HG02610 (cell line): ENCODE measurements around the gene PPP6R2.
"Not testable (repeated sequence)": the region's sequence is repeated elsewhere in the genome, so short reads cannot be mapped to it uniquely, and the experiment has no call there.

Source experiments
- ATAC-seq: cut with Tn5 transposase; IDR thresholded peaks from one replicate; pipeline ENCODE4 v1.9.1; 2021; ENCODE audit warnings: mild to moderate bottlenecking, moderate library complexity; ENCODE audit not compliant: unreplicated experiment

Gene PPP6R2

DNA sequence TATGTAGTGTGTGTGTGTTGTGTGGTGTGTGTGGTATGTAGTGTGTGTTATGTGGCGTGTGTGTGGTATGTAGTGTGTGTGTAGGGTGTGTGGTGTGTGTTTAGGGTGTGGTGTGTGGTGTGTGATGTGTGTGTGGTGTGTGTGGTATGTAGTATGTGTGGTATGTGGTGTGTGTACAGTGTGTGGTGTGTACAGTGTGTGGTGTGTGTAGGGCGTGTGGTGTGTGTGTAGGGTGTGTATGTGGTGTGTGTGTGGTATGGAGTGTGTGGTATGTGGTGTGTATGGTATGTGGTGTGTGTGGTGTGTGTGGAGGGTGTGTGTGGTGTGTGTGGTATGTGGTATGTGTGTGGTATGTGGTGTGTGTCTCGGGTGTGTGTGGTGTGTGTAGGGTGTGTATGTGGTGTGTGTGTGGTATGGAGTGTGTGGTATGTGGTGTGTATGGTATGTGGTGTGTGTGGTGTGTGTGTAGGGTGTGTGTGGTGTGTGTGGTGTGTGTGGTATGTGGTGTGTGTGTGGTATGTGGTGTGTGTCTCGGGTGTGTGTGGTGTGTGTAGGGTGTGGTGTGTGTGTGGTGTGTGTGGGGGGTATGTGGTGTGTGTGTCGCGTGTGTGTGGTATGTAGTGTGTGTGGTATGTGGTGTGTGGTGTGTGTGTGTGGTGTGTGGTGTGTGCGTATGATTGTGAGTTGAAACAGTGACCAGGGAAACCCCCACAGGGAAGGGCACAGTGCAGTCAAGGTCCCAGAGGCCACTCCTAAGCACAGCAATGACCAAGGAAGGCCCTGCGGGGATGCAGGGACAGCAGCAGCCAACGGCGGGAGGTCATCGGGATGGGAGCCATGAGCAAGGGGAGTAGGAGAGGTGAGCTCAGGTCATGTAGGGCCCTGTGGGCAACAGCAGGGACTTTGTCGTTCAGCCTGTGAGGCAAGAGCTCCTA, 2.9 kb upstream of the PPP6R2 start:
- no peak for ATAC-seq

DNA sequence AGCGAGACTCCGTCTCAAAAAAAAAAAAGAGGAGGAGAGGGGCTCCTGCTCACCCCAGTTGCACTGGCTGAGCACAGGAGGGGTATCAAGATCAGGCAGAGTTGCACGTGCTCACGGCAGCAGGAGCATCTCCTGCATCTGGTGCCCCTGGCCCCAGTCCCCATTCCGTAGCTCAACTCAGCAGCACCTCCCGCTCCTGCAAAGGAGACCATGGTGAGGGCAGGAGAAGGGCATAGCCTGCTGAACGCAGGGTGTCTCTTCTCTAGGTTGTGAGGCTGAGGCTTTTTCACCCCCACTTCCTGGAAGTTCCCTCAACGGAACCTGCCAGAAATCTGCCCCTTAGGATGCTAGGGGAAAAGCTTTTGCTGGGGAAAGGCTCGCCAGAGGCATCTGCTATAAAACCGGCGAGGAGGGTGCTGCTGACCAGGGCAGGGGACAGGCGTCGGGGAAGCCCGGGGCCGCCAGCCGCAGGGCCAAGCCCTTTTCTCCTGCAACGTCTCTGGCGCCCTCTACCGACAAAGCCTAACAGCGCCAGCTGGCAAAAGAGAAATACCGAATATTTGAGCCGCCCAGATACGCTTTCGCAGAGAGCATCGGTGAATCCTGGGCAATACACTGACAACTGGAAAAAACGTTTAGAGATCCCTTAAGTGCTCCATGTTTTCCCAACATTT, 1.0 kb upstream of the PPP6R2 start:
- ATAC-seq: peak; percentile 37

DNA sequence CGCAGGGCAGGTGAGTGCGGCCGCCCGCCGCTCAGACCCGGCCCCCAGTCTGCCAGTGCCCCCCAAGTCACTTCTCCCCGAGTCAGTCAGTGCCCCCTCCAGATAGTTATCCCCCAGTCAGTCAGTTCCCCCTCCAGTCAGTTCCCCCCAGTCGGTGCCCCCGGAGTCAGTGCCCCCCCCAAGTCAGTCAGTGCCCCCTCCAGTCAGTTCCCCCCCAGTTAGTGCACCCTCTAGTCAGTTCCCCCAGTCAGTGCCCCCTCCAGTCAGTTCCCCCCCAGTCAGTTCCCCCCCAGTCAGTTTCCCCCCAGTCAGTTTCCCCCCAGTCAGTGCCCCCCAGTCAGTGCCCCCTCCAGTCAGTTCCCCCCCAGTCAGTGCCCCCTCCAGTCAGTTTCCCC, 411 bp downstream of the PPP6R2 start:
- ATAC-seq: no peak

DNA sequence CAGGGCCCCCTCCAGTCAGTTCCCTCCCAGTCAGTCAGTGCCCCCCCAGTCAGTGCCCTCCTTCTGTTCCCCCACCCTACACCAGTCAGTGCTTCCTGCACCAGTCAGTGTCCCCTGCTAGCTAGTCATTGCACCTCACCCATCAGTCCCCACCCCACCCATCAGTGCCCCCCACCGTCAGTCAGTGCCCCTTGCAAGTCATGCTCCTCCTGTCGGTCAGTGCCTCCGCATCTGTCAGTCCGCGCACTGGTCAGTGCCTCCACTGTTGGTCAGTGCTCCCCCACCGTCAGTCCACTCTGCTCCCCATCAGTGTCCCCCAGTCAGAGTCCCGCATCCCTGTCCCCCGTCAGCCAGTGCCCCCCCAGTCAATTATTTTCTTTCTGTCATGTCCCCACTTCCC, 3.3 kb downstream of the PPP6R2 start:
- no peak for ATAC-seq

DNA sequence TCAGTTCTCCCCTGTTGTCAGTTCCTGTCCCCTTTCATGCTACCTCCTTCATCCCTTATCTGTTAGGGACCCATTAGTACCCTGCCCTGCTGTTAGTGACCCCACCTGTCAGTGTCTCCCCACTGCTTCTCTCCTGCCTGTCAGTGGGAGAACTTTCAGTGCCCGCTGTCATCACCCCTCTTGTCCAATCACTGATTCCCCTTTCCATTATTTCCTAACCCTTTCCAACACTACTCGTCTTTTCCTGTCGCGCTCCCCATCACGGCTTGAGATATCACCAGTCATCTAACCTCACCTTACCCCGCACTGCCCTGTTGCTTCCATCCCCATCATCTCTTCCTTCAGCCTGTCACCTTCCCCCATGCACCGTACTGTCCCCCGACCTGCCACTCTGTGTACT, 4.0 kb downstream of the PPP6R2 start:
- ATAC-seq: no peak

DNA sequence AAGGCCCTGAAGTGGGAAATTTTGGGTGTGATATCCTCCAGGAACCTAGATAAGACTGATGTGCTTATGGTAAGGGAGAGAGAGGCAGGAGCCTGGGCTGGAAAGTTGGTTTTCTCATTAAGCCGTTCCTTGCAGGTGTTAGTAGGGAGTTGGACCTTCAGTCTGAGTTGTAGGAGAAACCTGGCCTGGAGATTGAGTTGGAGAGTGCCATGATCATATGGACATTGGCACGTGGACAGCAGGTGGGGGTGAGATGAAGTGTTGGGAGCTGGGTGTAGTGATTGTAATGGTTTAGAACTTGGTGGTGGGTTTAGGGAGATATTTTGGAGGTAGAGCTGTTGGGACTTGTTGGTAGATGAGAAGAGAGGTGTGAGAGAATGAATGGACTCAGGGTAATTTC, 4.9 kb downstream of the PPP6R2 start:
- no peak for ATAC-seq

DNA sequence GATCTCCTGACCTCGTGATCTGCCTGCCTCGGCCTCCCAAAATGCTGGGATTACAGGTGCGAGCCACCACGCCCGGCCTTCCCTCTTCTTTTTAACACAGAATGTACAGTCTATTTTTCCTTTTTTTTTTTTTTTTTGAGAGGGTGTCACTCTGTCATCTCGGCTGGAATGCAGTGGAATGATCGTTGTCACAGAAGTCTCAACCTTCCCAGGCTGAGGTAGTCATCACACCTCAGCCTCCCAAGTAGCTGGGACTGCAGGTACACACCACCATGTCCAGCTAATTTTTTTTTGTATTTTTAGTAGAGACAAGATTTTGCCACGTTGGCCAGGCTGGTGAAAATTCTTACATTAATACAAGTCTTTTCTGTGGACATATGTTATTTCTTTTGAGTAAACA, 13.1 kb downstream of the PPP6R2 start:
- ATAC-seq: no peak

DNA sequence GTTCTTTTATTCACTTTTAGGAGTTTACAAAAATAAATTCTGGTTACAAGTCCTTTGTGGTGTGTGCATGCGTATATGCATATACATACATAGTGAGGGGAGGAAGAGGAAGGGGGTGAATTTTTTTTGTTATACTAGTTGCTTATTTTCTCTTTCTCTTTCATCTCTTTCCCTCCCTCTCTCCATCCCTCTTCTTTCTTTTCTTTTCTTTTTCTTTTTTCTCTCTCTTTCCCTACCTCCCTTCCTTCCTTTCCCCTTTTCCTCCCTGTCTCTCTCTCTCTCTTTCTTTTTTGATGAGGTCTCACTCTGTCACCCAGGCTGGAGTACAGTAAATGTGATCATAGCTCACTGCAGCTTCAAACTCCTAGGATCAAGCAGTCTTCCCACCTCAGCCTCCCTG, 14.1 kb downstream of the PPP6R2 start:
- ATAC-seq: no peak

DNA sequence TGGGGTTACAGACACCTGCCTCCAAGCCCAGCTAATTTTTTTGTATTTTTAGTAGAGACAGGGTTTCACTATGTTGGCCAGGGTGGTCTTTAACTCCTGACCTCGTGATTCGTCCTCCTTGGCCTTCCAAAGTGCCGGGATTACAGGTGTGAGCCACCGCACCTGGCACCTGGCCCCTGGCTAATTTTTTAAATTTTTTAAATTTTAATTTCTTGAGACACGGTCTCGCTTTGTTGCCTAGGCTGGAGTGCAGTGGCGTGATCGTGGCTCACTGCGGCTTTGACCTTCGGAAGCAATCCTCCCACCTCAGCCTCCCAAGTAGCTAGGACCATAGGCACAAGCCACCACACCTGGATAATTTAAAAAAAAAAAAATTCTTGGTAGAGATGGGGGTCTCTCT, 14.6 kb downstream of the PPP6R2 start:
- no peak for ATAC-seq

DNA sequence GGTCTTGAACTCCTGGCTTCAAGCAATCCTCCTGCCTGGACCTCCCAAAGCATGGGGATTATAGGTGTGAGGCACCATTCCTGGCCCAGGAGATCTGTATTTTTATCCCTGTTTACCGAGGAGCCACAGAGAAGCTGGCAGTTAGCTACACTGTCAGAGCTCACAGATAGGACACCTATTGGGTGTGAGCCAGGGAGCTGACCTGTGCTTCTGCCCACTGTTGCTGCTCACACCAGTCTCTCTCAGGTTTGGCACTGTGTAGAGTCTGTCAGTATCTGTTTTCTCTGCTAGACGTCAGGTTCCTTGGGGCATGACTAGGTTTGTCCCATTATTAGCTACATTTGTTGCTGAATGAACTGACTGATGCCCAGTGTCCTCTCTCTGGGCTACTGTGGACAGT, 17.5 kb downstream of the PPP6R2 start:
- ATAC-seq: no peak

DNA sequence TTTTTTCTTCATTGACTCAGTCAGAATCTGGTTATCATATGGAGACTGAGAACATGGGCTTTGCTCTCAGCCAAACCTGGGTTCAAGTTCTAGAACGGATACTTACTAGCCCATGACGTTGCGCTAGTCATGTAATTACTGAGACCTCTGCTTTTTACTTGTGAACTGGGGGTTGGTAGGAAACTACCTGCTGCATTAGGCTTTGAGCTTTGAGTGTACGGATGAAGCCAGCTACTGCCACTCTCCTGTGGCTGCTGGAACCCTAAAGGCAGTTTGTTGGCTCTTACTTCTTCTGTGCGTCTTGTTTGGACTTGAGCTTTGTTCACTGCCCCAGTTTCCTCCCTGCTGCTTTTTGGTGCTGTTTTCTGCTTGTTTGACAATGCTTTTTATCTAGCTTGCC, 18.1 kb downstream of the PPP6R2 start:
- ATAC-seq: no peak

DNA sequence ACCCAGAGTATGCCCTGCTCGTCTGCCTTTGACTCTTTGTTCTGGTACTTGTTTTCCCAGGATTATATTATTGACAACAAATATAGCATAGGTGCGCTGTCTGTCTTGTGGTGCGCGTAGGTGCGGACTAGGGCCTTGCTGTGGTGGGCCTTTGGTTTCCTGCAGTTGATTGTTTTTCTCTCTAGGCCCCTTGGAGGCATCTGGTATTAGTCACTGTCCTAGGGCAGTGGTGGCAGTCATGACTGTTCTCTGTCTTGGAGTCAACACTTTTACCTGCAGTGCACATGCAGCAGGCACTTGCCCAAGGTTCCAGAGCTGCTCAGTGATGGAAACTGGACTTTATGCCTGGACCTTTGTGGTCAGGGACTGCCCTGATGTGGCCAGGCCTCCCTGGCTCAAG, 18.6 kb downstream of the PPP6R2 start:
- ATAC-seq: no peak

DNA sequence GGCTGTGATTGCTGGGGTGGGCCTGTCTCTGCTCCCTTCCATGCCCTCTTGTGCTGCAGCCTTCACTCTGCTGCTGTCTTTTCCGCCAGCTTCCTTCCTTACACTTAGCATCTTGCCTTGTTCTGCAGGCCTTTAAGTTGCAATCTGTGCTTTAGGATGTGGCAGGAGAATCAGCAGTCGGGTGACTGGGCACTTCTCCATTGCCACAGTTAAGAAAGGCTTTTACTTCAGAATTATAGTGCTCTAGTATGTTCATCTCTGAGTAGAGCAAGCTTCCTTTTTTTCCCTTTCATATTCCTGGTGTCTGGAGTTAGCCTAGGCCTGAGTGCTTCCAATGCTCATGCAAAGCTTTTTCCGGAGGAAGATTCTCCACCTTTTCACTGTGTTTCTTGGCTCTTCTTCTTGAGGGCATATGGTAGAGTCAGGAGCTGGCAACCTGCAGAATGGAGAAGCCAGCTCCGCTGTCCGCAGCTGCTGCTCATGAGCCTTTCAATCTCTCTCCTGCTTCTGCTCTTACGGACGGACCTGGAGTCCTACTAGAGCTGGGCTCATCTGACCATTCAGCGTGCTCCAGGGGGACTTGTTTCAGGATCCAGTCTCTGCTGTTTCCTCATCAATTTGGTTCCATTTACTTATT, 20.2 kb downstream of the PPP6R2 start:
- ATAC-seq: no peak

DNA sequence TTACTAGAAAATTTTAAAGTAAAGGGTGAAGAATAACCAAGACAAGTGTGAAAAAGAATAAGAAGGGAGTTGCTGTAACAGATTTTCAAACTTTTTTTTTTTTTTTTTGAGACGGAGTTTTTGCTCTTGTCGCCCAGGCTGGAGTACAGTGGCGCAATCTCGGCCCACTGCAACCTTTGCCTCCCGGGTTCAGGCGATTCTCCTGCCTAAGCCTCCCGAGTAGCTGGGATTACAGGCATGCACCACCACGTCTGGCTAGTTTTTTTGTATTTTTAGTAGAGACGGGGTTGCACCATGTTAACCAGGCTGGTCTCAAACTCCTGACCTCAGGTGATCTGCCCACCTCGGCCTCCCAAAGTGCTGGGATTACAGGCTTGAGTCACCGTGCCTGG, 20.7 kb downstream of the PPP6R2 start:
- ATAC-seq: not testable (repeated sequence)

DNA sequence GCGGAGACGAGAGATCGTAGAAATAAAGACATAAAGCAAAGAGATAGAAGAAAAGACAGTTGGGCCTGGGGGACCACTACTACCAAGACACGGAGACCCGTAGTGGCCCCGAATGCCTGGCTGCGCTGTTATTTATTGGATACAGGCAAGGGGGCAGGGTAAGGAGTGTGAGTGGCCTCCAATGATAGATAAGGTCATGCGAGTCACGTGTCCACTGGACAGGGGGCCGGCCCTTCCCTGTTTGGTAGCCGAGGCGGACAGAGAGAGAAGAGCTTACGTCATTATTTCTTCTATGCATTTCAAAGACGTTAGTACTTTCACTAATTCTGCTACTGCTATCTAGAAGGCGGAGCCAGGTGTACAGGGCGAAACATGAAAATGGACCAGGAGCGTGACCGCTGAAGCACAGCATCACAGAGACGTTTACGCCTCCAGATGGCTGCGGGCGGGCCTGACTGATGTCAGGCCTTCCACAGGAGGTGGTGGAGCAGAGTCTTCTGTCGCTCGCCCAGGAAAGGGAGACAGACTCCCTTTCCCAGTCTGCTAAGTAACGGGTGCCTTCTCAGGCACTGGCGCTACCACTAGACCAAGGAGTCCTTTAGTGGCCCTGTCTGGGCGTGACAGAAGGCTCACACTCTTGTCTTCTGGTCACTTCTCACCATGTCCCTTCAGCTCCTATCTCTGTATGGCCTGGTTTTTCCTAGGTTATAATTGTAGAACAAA, 24.8 kb downstream of the PPP6R2 start:
- no peak for ATAC-seq

DNA sequence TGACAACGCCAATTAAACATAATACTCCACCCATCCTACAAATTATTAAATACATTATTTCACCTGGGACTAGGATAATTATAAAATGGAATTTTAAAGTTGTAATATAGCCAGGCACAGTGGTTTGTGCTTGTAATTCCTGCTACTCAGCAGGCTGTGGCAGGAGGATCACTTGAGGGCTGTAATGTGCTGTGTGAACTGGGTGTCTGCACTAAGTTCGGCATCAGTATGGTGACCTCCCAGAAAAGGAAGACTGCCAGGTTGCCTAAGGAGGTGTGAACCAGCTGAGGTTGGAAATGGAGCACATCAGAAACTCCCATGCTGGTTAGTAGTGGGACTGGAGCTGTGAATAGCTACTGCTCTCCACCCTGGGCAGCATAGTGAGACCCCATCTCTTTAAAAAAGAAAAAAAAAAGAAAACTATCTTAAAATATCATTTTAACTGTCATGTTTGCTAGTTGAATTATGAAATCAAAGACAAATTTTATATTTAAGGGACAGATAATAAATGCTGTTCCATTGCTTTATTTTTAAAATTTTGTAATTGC, 28.0 kb downstream of the PPP6R2 start:
- no peak for ATAC-seq

DNA sequence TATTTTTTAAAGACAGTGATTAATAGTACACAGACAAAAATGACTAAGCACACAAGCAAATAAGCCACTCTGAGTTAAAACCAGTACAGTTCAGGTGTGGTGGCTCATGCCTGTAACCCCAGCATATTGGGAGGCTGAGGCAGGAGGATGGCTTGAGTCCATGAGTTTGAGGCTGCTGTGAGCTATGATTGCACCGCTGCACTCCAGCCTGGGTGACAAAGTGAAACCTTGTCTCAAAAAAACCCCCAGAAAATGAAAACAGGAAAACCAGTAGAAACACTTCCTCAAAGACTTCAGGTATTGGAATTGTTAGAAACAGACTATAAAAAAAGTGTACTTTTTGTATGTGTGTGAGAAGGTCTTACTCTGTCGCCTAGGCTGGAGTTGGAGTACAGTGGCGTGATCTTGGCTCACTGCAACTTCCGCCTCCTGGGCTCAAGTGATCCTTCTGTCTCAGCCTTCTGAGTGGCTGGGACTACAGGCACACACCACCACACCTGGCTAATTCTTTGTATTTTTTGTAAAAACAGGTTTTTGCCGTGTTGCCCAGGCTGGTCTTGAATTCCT, 33.0 kb downstream of the PPP6R2 start:
- ATAC-seq: no peak

DNA sequence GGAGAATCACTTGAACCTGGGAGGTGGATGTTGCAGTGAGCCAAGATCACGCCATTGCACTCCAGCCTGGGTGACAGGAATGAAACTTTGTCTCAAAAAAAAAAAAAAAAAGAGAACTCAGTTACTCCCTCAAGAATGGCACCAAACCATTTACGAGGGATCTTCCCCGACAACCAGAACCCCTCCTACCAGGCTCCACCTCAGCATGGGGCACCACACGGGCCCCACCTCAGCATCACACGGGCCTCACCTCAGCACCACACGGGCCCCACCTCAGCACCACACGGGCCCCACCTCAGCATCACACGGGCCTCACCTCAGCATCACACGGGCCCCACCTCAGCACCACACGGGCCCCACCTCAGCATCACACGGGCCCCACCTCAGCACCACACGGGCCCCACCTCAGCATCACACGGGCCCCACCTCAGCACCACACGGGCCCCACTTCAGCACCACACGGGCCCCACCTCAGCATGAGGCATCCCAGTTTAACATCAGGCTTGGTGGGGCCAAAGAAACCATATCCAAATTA, 38.0 kb downstream of the PPP6R2 start:
- ATAC-seq: not testable (repeated sequence)

DNA sequence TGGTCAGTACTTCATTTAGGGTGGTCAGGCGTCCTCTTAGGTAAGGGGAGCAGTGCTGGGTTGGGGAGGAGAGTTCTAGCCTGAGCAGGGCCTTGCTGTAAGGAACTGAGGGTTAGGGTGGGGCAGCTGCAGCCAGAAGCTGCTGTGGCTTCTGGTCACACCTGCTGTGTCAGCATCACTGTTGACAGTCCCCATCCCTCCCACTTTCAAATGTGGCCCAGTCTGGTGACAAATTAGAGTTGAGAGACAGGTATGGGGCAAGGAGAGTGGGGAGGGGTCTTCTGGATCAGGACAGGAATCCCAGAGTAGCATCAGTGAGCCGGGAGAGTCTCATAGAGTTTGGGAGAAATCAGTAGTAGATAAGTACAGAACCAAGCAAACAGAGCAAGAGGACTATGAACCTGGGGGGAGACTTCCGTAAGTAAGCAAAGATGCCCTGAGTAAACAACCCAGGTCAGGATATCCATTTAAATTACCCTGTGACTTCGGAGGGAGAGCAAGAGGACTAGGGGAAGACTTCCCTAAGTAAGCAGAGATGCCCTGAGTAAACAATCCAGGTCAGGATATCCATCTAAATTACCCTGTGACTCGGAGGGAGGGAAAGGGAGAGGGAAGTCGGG, 53.7 kb downstream of the PPP6R2 start:
- ATAC-seq: no peak
